Stimulated activated memory B cell treated with anti-CD40 and anti-IgM and Interleukin-4, amounts not matched to agents 10 μg/mL and 1 μg/mL and 100 μg/mL, for 72 hours (primary cell): ENCODE measurements around the gene ZIK1.

Experiments
- ATAC-seq: fragments of 150-1000 bp; cut with Tn5 transposase; 2 replicates; pipeline ENCODE4 v1.10.0; 2021
- H3K27ac Mint-ChIP-seq: one replicate; pipeline ENCODE4 v1.8.0; 2022; ENCODE audit warnings: mild to moderate bottlenecking, mixed read lengths
- H3K27me3 Mint-ChIP-seq: one replicate; pipeline ENCODE4 v1.8.0; 2022; ENCODE audit warnings: mixed read lengths
- H3K36me3 Mint-ChIP-seq: one replicate; pipeline ENCODE4 v1.8.0; 2022; ENCODE audit warnings: mixed read lengths
- H3K4me1 Mint-ChIP-seq: one replicate; pipeline ENCODE4 v1.8.0; 2022; ENCODE audit warnings: mixed read lengths
- H3K4me3 Mint-ChIP-seq: one replicate; pipeline ENCODE4 v1.8.0; 2022; ENCODE audit warnings: mild to moderate bottlenecking, moderate library complexity, mixed read lengths
- H3K9me3 Mint-ChIP-seq: one replicate; pipeline ENCODE4 v1.8.0; 2022; ENCODE audit warnings: mixed read lengths

Gene ZIK1

DNA sequence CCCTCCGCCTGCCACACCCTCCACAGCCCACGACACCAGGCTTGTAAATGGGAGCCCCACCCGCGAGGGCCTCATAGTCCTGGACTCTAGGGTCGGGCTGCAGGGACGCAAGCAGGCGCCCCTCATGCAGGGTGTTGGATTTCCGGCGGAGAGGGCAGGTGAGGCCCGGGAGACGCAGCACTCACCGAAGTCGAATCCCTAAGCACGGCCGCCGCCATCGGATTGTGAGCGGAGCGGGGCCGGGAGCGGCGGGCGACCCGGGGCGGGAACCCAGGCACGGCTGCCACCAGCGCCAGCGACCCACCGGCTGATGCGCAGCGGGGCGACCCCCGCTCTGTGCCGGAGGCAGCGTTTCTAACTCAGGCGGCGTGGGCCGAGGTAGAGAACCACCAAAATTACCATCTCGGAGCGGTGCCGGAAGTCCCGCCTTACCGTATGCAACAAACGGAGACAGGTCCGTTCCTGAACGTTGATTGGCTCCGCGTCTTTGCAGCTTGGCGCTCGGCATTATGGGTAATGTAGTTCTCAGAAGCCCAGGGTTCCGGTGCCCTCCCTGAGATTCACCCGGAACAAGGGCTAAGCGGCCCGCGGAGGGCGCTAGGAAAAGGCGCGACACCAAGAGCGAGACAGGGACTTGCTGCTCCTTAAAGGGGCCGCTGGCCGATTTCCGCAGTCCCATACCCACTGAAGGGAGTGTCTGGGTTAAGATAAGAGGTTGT is 5.3 kb upstream of the ZIK1 start, which contains the start of gene ZNF416:
ZNF416 (minus strand) TSS at position 425 of the 719 bp plus-strand sequence; CDS start at position 218, 207 bp downstream.
- H3K27me3 Mint-ChIP-seq: no peaks in the 10 kb centered on the region
- peaks cover 34% of the 10 kb centered on the region for H3K4me1 Mint-ChIP-seq
- peak within 1 kb of the TSS; percentile 90 for H3K4me3 Mint-ChIP-seq
- H3K36me3 Mint-ChIP-seq: peaks cover 44% of the 10 kb centered on the region
- ATAC-seq: peak; percentile 98
- peaks cover 38% of the 10 kb centered on the region for H3K9me3 Mint-ChIP-seq
- H3K27ac Mint-ChIP-seq: peak within 1 kb of the TSS; percentile 77

DNA sequence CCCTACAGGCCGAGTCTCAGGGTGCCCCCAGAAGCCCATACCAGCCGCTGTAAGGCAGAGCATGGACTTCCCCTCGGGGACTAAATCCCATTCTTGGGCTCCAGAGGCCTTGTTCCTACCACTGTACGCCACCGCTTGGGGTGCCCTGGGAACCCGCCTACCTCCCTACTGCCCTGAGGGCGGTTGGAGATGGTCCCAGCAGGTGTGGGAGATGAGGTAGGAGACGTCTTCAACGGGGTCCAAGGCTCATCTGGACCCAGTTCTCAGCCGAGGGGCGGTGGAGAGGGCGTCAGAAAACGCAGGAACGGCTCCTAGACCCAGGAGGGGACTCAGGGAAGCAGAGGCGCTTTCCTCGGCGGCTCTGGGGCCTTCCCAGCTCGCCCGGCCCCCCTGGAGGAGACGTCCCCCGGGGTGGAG is 833 bp upstream of the ZIK1 start:
- peak overlapping the region; percentile 94 for H3K27ac Mint-ChIP-seq
- peaks cover 29% of the 10 kb centered on the region for H3K9me3 Mint-ChIP-seq

DNA sequence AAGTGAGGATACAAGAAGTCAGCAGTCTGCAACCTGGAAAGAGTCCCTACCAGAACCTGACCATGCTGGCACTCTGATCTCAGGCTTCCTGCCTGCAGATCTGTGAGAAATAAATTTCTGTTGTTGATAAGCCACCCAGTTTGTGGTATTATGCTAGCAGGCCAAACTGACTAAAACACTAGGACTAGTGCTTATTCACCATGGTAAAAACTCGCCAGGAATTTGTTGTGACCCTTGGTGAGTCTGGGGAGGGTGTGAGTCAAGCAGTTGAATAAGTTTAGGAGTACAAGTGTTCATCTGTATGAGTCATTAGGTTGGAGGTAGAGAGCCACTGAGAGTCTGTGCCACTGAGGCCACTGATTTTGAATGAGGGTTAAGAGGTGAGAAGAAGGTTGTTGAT is 3.6 kb downstream of the ZIK1 start:
- ATAC-seq: no peak
- Mint-ChIP-seq H3K27me3 (no peaks in the 10 kb centered on the region), H3K36me3 (peaks cover 79% of the 10 kb centered on the region), H3K9me3 (peaks cover 35% of the 10 kb centered on the region), H3K4me1 (peaks cover 27% of the 10 kb centered on the region), H3K27ac (no peak overlapping the region), H3K4me3 (no peak overlapping the region)

More for the DNA sequence above, 833 bp upstream of the ZIK1 start:
- H3K27me3 Mint-ChIP-seq: no peaks in the 10 kb centered on the region
- peak overlapping the region; percentile 91 for H3K4me3 Mint-ChIP-seq
- H3K4me1 Mint-ChIP-seq: peaks cover 34% of the 10 kb centered on the region
- no peak for ATAC-seq
- peaks cover 38% of the 10 kb centered on the region for H3K36me3 Mint-ChIP-seq

DNA sequence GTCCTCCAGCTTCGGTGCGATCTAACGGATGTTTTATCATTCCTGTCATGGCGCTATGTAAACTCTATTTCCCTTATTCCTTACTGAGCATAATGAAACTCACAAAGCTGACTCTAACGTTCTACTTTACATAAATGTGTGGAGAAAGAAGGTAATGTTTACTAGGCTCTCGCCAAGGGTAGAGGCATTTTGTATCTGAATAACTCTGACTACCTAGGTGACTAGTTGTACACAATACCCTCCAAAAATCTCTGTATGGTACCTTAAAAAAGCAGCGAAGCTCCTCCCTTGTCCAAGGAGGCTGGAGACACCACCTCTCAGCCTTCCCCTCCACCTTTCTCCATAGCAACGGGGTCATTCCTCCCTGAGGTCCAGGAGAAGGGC is 15.4 kb downstream of the ZIK1 start:
- Mint-ChIP-seq H3K9me3 (peaks cover 12% of the 10 kb centered on the region), H3K36me3 (peaks cover 31% of the 10 kb centered on the region), H3K4me1 (peaks cover 17% of the 10 kb centered on the region), H3K4me3 (peak overlapping the region; percentile 72), H3K27ac (peak overlapping the region; percentile 36), H3K27me3 (no peaks in the 10 kb centered on the region)
- no peak for ATAC-seq

GRCh38 chr19:57599761-57600383 is 15.9 kb downstream of the ZIK1 start, which contains the start of gene ZNF530:
ZNF530 (plus strand) TSS chr19:57599885; CDS start chr19:57604346, 4,461 bp downstream.
- no peaks in the 10 kb centered on the region for H3K27me3 Mint-ChIP-seq
- H3K27ac Mint-ChIP-seq: peak within 1 kb of the TSS; percentile 36
- peak within 1 kb of the TSS; percentile 72 for H3K4me3 Mint-ChIP-seq
- H3K4me1 Mint-ChIP-seq: peaks cover 17% of the 10 kb centered on the region
- peaks cover 15% of the 10 kb centered on the region for H3K9me3 Mint-ChIP-seq
- H3K36me3 Mint-ChIP-seq: peaks cover 36% of the 10 kb centered on the region
- ATAC-seq: peak; percentile 99

GRCh38 chr19:57606931-57607330 is 23.0 kb downstream of the ZIK1 start:
- no peaks in the 10 kb centered on the region for H3K27me3 Mint-ChIP-seq
- H3K4me1 Mint-ChIP-seq: no peaks in the 10 kb centered on the region
- H3K27ac Mint-ChIP-seq: no peak overlapping the region
- no peak overlapping the region for H3K4me3 Mint-ChIP-seq
- ATAC-seq: no peak
- H3K36me3 Mint-ChIP-seq: peaks cover 64% of the 10 kb centered on the region
- H3K9me3 Mint-ChIP-seq: peaks cover 24% of the 10 kb centered on the region

DNA sequence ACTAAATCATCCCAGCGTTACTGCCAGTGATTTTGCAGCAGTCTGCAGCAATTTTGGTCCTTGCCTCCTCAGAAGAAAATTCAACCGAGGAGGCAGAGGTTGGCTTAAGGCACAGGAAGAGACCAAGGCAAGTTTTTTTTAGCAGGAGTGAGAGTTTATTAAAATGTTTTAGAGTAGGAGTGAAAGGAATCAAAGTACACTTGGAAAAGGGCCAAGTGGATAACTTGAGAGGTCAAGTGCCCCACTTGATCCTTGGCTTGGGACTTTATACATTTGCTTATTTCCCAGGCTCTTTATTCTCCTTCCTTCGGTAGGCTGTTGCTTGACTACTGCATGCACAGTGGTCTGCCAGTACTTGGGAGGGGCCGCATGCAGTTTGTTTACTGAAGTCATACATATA is 27.2 kb downstream of the ZIK1 start:
- H3K36me3 Mint-ChIP-seq: peaks cover 55% of the 10 kb centered on the region
- ATAC-seq: no peak
- peaks cover 26% of the 10 kb centered on the region for H3K4me1 Mint-ChIP-seq
- H3K4me3 Mint-ChIP-seq: no peak overlapping the region
- no peak overlapping the region for H3K27ac Mint-ChIP-seq
- peaks cover 24% of the 10 kb centered on the region for H3K9me3 Mint-ChIP-seq
- no peaks in the 10 kb centered on the region for H3K27me3 Mint-ChIP-seq

DNA sequence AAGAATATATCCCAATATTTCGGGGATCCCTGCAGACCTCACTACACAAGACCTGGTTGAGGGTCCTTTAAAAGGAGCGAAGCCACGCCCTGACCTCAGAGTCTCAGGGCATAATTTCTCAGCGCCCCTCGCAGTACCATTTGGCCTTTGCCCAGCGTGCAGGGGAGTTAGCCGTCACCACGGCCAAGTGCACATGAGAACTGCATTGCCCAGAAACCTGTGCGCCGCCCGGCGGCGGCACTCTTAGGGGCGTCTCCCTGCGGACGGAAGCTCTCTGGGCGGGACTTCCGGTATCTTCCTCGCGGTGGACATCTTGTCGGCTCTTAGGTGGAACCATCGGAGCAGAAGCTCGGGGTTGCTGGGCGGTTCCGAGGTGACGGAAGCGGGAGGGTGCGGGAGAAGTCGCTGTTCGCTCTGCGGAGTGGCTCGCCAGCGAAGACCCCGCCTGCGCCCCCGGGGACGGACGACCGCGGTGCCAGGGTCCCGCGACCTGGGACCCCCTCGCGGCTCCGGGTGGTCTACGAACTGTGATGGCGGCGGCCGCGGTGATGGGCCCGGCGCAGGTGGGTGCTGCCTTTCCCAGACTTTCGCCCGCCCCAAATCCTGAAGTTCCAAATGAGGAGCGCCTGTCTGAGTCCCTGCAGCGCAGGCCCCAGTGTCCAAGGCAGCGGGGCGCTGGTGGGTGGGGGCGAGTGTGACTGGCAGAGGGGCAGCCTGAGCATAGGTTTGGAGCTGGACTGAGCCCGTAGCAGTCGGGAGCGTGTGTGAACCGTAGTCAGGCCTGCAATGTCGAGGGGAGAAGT is 30.2 kb downstream of the ZIK1 start, which contains the start of gene ZNF134:
ZNF134 (plus strand) TSS at position 302 of the 803 bp plus-strand sequence. CDS start 5,227 bp downstream, outside the sequence.
- Mint-ChIP-seq H3K27me3 (no peaks in the 10 kb centered on the region), H3K4me3 (peak within 1 kb of the TSS; percentile 90), H3K36me3 (peaks cover 61% of the 10 kb centered on the region), H3K4me1 (peaks cover 47% of the 10 kb centered on the region), H3K9me3 (peaks cover 43% of the 10 kb centered on the region), H3K27ac (peak within 1 kb of the TSS; percentile 92)
- peak; percentile 100 for ATAC-seq

DNA sequence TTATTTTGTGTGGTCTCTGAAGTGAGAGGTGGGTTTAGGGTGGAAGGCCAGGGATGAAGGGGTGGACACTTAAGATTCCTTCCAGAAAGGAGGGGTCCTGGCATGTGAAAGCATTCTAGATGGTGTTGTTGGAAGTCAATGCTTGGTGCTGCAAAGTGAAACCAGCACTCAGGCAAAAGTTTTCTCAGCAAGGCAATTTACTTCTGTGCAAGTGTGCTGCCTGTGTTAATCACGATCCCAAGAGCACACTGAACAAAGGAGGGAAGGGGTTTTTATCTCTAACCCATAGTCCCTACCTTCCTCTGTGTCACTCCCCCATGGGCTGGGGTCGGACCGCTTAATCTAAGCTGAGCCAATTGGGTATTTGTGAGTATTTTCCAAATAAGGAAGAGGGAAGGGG is 31.4 kb downstream of the ZIK1 start:
- Mint-ChIP-seq H3K9me3 (peaks cover 55% of the 10 kb centered on the region), H3K27me3 (no peaks in the 10 kb centered on the region), H3K36me3 (peaks cover 73% of the 10 kb centered on the region), H3K4me1 (peaks cover 48% of the 10 kb centered on the region), H3K4me3 (peak overlapping the region; percentile 90), H3K27ac (peak overlapping the region; percentile 92)
- no peak for ATAC-seq

- Mint-ChIP-seq H3K9me3 (peaks cover 45% of the 10 kb centered on the region), H3K27ac (no peak overlapping the region), H3K4me3 (no peak overlapping the region), H3K27me3 (no peaks in the 10 kb centered on the region), H3K36me3 (peaks cover 90% of the 10 kb centered on the region), H3K4me1 (peaks cover 24% of the 10 kb centered on the region)
- ATAC-seq: no peak
Observed at GRCh38 chr19:57620673-57621348, 36.9 kb downstream of the ZIK1 start.

GRCh38 chr19:57623091-57623490 is 39.1 kb downstream of the ZIK1 start:
- no peaks in the 10 kb centered on the region for H3K27me3 Mint-ChIP-seq
- no peak overlapping the region for H3K4me3 Mint-ChIP-seq
- no peak overlapping the region for H3K27ac Mint-ChIP-seq
- H3K9me3 Mint-ChIP-seq: peaks cover 32% of the 10 kb centered on the region
- peaks cover 8% of the 10 kb centered on the region for H3K4me1 Mint-ChIP-seq
- no peak for ATAC-seq
- H3K36me3 Mint-ChIP-seq: peaks cover 68% of the 10 kb centered on the region

DNA sequence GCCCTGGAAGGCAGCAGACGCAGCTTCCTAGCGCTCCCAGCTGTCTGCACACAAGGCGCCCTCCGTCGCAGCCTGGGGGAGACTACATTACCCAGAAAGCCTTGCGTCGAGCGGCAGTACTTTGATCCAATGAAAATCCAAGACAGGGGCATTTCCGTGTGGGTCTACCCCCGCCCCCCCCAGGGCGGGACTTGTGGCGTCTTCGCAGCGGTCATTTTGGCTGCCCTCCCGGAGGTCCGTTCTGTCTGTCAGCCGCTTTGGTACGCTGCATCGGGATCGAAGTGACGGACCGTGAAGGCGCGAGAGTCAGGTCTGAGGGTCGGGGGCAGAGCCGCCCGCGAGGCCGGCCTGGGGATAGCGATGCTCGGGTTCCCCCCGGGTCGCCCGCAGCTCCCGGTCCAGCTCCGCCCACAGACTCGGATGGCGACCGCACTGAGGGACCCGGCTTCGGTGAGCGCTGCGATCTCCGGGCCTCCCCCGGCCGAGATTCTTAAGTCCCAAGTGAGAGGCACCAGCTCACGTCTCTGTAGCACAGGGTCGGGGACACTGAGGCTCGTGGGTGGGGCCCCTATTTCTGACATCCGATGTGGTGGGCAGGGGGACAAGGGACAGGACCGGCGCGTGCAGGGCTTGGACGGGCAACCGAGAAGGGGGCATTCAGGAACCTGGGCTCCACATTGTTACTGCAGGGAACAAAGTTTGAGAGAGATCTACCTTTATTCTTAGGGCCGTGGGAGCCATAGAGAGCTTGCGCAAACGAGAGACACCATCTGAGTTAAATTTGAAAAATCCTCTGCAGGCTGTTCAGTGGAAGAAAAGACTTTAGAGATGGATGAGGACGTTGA is 49.3 kb downstream of the ZIK1 start, which contains the start of gene ZNF211:
ZNF211 (plus strand) TSS at position 182 of the 845 bp plus-strand sequence; CDS start at position 361, 179 bp downstream.
- Mint-ChIP-seq H3K4me1 (peaks cover 32% of the 10 kb centered on the region), H3K36me3 (peaks cover 48% of the 10 kb centered on the region), H3K4me3 (peak within 1 kb of the TSS; percentile 91), H3K27ac (peak within 1 kb of the TSS; percentile 86), H3K27me3 (no peaks in the 10 kb centered on the region), H3K9me3 (peaks cover 16% of the 10 kb centered on the region)
- ATAC-seq: peak; percentile 99

- peaks cover 20% of the 10 kb centered on the region for H3K9me3 Mint-ChIP-seq
- no peaks in the 10 kb centered on the region for H3K27me3 Mint-ChIP-seq
- H3K4me1 Mint-ChIP-seq: peaks cover 32% of the 10 kb centered on the region
- H3K4me3 Mint-ChIP-seq: peak overlapping the region; percentile 91
- peak overlapping the region; percentile 86 for H3K27ac Mint-ChIP-seq
- peaks cover 53% of the 10 kb centered on the region for H3K36me3 Mint-ChIP-seq
- ATAC-seq: no peak
Observed at GRCh38 chr19:57633832-57634131, 49.8 kb downstream of the ZIK1 start.

GRCh38 chr19:57637379-57637778 is 53.4 kb downstream of the ZIK1 start:
- Mint-ChIP-seq H3K4me3 (no peak overlapping the region), H3K27ac (no peak overlapping the region), H3K4me1 (peaks cover 30% of the 10 kb centered on the region), H3K27me3 (no peaks in the 10 kb centered on the region), H3K9me3 (peaks cover 25% of the 10 kb centered on the region), H3K36me3 (peaks cover 83% of the 10 kb centered on the region)
- ATAC-seq: no peak
